A549 treated with AZD2906 at 1 μM for 4 hours (cell line): ENCODE data around the gene ZNF526. TPM values are rescaled to one million over a fixed set of nuclear protein-coding genes. Genes with fewer than 3 reads are reported as not detected.

Experiments
- total RNA-seq: library from RNA; stranded (reverse); fragments of 200-300 nt; extraction: Qiagen RNA extraction; gene quantifications from 5 replicates; pipeline ENCODE4 v1.2.3, GENCODE V29; 2022

The ZNF526 gene
- total RNA-seq, result 18.6 to 21.0 TPM (median 20.2 TPM) in 5 replicates

GRCh38 chr19:42219812-42220750 lies at the start of gene ZNF526:
ZNF526 (plus strand) TSS chr19:42220312; CDS start chr19:42224404, 4,092 bp downstream.

GRCh38 chr19:42217520-42218437 lies 2.3 kb upstream of the ZNF526 start, which contains the start of gene DEDD2:
DEDD2 (minus strand) TSS chr19:42217677; CDS start chr19:42217007, 670 bp downstream.

DNA sequence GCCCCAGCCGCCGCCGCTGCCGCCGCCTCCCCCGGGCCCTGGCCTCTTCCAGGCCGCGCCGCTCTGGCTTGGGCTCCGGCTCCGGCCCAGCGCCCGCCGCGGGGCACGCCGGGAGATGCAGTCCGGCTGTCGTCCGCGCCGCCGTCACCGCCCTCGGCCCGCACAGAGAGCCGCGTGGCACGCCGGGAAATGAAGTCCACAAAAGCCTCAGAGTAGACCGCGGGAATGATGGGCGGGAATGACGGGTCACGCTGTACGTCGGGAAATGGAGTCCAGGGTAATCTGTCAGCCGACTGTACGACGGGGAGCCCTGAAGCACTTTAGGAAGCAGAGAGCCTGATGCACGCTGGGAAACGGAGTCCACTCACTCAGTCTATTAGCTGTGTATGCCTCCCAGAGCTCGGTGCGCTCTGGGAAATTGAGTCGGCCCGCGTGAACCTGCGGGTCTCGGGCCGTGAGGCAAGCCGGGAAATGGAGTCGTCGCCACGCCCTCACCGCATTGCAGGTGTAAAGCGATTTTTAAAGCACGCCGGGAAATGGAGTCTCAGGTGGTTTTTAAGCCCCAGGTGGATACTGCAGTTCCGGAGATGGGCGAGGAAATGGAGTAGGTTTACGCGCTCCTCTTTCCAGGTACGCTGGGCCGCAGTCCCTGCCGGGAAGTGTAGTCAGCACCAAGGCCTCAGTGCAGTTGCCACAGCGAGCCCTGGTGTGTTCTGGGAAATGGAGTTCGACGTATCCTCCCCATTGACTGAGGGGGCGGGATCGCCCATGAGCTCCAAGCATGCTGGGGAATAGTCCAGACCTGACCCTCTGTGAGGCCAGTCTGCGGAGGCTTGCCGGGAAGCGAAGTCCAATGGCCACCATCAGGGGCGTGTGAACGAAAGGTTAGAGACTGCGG lies 22.6 kb downstream of the ZNF526 start, which contains the start of gene GSK3A:
Gene GSK3A (minus strand): TSS at position 91 of the 898 bp plus-strand sequence. CDS start 137 bp downstream, outside the sequence.

DNA sequence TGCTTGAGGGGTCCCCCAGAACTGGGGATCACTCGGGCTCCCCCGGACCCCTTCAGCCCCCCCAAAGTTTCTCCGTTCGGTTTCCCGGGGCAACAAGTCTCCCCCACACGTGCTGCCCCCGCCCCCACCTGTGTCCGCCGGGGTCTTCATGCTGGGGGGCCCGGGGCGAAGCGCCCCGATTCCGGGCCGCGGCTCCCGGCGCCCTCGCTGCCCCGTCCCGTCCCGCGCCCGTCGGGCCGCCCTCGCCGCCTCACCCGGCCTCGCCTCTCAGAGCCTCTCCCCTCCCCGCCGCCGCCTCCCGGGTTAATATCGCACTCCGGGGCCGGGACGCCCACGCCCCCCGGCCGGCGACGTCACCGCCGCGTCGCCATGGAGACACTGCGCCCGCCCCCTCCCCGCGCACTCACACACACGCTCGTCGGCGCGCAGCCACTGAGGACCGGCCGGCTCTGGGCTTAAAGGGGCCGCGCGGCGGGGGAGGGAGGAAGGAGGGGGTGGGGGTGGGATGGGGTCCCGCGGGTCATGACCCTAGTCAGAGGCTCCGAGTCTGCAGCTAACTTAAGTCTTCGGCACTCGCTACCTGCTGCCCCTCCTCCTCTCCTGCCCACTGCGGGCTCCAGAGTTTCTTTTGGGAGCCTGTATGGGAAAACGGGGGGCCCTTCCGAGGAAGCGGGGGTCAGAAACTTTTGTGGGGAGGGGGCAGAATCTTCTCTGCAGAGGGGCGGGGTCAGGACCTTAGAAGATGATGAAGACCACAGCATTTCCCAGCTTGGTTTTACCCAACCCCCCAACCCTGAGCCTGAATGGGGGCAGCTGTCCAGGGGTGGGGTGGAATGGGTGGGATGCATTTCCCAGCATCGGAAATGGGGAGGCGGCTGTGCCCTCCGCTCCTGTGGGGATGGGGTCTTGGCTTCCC lies 35.0 kb downstream of the ZNF526 start, which contains the start of gene ERF:
Gene ERF (minus strand): TSS at position 279 of the 916 bp plus-strand sequence. CDS start 129 bp downstream, at position 150.

DNA sequence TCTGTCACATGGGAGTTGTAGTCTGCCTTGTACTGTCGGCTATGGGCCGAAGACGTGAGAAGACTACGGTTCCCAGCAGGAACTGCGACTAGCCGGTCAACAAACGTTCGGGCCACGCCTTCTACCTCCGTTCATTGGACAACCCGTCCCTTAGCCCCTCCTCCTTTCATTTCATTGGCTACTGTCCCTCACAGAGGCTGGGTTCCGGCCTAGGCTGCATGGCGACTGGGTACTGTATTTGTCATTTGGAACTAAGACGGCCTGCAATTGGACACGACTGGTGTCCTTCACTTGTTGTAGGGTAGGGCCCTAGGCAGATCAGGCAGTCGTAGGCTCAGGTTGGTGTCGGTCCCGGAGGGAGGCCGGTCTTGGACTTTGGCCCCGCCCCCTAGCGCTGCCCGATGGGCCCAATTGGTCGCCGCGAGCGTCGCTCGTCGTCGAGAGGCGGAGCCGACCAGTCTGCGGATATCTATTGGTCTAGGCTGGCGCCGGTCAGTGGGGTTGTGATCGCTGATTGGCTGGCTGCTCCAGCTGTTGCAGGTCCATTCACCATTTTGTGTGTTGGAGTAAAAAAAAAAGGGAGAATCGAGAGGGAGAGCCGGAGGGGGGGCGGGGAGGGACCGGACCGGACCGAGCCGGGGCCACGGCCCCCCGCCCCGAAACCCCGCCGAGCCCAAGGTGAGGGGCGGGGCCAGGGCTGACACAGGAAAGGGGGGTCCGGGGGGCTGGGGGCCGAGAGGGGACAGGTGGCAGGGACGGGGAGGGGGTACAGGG lies 48.8 kb downstream of the ZNF526 start, which contains the start of gene CIC:
Gene CIC (plus strand): TSS at position 549 of the 774 bp plus-strand sequence. CDS start 2,532 bp downstream, outside the sequence.

Other genes with a start within 250 kb of the ZNF526 start
- 3.3 to 4.9 TPM (median 4.2 TPM) in 5 replicates for gene ATP1A3, start 226.1 kb upstream of the ZNF526 start, total RNA-seq
- gene GRIK5, start 150.1 kb upstream of the ZNF526 start, total RNA-seq, result 0.23 to 0.66 TPM (median 0.42 TPM) in 5 replicates
- 30.3 to 40.3 TPM (median 37.8 TPM) in 5 replicates for gene ZNF574, start 144.1 kb upstream of the ZNF526 start, total RNA-seq
- gene POU2F2, start 87.9 kb upstream of the ZNF526 start, total RNA-seq, result 0.23 to 0.45 TPM (median 0.35 TPM) in 5 replicates
- gene DEDD2, start 2.6 kb upstream of the ZNF526 start, total RNA-seq, result 49.9 to 75.1 TPM (median 69.0 TPM) in 5 replicates
- 107 to 154 TPM (median 149 TPM) in 5 replicates for gene GSK3A, start 22.3 kb downstream of the ZNF526 start, total RNA-seq
- gene ERF, start 34.8 kb downstream of the ZNF526 start, total RNA-seq, result 103 to 127 TPM (median 117 TPM) in 5 replicates
- 41.0 to 51.7 TPM (median 50.3 TPM) in 5 replicates for gene CIC, start 48.9 kb downstream of the ZNF526 start, total RNA-seq
- gene PRR19, start 81.8 kb downstream of the ZNF526 start, total RNA-seq, result 3.6 to 5.2 TPM (median 3.9 TPM) in 5 replicates
- gene PAFAH1B3, start 82.3 kb downstream of the ZNF526 start, total RNA-seq, result 121 to 152 TPM (median 151 TPM) in 5 replicates
- 3.0 to 4.5 TPM (median 3.3 TPM) in 5 replicates for gene TMEM145, start 93.0 kb downstream of the ZNF526 start, total RNA-seq
- gene MEGF8, start 105.3 kb downstream of the ZNF526 start, total RNA-seq, result 21.0 to 25.3 TPM (median 24.2 TPM) in 5 replicates
- gene CNFN, start 170.0 kb downstream of the ZNF526 start, total RNA-seq, result 32.9 to 50.8 TPM (median 46.3 TPM) in 5 replicates
- 1.4 to 2.1 TPM (median 1.6 TPM) in 5 replicates for gene LIPE, start 207.1 kb downstream of the ZNF526 start, total RNA-seq
- gene CXCL17, start 222.6 kb downstream of the ZNF526 start, total RNA-seq, result 0.10 to 0.13 TPM (median 0.10 TPM) in 3 of 5 replicates, not detected in the others